Embryonic facial prominence (tissue), 1 donor: Measurements from ENCODE around the gene PPP1R1A.

ENCODE experiments used
- DNase-seq: peaks from one replicate; pipeline ENCODE4 v3.0.0-alpha.2; 2016; ENCODE audit errors: extremely low spot score

PPP1R1A gene

GRCh38 chr12:54603173-54603814, 14.8 kb upstream of the PPP1R1A start:
- peak; percentile 37 for DNase-seq

- DNase-seq, result no peak
These were observed 14.2 kb upstream of the PPP1R1A start for GRCh38 chr12:54602661-54603060.

- no peak for DNase-seq
These were observed 13.4 kb upstream of the PPP1R1A start for GRCh38 chr12:54601841-54602240.

- no peak for DNase-seq
These were observed 10.5 kb upstream of the PPP1R1A start for GRCh38 chr12:54598970-54599369.

DNA sequence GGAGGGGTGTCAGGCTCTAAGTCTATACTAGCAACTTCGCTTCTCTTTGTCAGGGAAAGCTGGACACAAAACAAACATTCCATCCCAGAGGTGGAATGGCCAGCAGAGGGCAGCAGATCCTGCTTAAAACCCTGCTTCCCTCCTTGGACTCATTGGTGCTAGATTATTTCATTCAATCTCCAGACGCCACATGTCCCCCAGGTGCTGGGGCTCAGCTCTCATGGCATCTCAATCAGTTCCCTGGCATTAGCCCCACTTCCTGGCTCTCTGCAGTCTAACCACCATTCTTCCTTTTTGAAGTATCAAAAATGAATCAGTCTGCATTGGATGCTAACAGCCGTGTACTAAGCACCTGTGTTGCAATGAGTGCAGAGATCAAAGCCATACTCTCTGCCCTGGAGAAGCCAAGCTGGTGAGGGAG, 8.1 kb upstream of the PPP1R1A start:
- DNase-seq, result no peak

- DNase-seq, result no peak
These were observed 7.0 kb upstream of the PPP1R1A start for GRCh38 chr12:54595471-54595870.

DNA sequence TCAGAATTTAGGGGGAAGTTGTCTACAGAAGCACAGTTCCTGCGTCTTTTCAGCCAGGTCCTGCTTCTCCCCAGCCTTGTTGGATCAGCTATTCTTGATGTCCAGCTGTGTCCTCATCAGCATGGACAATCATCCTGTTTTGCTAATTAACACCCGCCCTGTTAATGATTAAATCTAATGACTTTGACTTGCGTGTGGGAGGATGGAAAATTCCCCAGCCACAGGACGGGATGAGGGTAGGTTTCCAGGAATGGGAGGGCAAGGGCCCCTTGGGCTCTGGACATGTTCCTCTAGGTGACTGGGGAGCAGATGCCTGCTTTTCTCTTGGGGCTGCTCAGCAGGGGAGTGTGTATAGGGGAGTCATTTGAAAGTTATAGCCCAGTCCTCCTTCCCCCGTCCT, 5.3 kb upstream of the PPP1R1A start:
- DNase-seq, result no peak

DNA sequence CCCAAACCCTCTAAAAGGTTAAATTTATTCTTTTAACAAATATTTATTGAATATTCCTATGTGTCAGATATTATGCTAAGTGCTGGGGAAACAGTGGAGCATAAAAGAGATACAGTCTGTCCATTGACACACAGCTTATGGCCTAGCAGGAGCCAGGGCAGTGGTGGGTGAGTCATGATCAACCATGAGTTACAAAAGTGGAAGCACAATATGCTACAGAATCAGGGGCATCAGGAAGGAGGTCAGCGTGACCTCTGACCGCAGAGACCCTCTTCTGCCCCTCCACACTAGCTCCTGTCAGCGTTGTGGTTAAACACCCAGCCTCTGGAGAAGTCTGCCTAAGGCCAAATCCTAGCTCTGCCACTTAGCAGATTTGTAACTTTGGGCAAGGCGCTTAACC, 4.7 kb upstream of the PPP1R1A start:
- DNase-seq, result no peak

GRCh38 chr12:54592316-54592715, 3.9 kb upstream of the PPP1R1A start:
- no peak for DNase-seq

GRCh38 chr12:54590978-54591591, 2.6 kb upstream of the PPP1R1A start:
- DNase-seq, result no peak

DNA sequence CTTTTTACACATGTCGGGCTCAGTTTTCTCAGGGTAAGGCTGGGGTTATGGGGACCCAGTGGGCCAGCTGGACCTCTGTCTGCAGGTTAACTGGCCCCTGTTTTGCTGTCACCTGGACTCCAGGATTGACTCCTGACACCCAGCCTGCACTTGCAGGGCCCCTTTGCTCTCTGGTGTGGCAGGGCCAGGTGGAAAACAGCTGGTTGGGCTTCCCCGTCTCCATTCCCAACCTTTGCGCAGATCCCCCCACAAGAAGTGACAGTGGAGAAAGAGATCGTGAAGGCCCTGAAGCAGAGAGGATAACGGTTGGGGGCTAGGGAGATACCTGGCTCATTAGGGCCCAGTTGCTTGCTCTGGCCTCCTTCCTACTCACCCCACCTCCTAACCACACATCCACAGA, 1.5 kb upstream of the PPP1R1A start:
- no peak for DNase-seq

DNA sequence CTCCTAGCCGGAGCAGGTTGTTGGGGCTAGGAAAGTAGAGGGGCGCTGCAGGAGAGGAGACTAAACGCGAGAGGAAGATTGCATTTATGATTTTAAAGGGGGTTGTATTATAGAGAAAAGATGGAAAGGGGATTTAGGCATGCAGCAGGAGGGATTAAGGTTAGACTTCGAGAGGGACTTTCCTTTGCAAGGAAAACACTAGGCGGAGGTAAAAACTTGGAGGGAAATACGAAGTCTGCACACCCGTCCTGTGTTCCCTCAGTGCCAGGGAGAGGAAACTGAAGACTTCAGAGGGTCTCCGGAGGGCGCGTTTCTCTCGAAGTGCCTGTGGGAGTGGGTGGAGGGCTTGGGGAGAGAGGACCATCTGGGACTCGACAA, 420 bp upstream of the PPP1R1A start:
- DNase-seq, result no peak

DNA sequence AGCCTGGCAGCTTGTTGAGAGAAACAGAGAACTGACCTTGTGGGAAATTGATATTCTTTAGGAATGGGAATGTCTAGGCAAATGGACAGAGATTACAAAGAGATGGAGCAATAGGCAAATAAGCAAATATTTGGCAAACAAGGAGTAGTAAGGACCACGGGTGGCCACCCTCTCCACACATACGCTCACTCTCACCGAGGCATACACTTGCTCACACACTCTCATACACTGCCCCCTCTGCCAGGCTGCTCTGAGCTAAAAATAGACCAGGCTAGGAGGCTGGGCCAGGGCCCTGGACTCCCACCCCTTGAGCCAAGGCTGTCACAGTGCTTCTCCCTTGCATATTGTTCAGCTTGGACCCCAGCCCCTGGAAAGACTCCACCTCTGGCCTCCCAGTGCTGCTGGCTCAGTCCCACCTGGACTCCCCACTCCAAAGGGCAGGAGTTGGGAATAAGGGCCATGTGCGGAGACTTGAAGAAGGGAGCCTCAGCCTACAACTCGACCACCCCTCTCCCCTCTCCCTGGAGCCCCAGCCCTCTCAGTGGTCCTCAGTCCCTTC, 1.1 kb downstream of the PPP1R1A start:
- no peak for DNase-seq

- DNase-seq, result no peak
These were observed 1.8 kb downstream of the PPP1R1A start for GRCh38 chr12:54586620-54587019.

GRCh38 chr12:54585243-54585642, 3.2 kb downstream of the PPP1R1A start:
- no peak for DNase-seq

DNA sequence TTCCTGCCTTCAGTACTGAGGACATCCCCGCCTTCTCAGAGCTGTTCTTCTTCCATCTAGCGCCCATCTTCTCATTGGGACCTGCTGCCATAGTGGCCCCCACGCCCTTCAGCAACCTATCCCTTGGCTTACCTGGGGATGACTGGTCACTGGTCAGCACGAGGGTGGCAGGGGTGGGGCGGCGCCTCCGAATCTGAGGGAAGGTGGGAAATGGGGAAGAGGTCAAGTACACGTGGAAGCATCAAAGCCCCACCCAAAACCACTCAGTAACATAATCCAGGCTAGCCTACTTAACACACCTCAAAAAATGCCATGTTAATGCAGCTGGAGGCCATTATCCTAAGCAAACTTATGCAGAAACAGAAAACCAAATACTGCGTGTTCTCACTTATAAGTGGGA, 4.3 kb downstream of the PPP1R1A start:
- DNase-seq, result no peak

DNA sequence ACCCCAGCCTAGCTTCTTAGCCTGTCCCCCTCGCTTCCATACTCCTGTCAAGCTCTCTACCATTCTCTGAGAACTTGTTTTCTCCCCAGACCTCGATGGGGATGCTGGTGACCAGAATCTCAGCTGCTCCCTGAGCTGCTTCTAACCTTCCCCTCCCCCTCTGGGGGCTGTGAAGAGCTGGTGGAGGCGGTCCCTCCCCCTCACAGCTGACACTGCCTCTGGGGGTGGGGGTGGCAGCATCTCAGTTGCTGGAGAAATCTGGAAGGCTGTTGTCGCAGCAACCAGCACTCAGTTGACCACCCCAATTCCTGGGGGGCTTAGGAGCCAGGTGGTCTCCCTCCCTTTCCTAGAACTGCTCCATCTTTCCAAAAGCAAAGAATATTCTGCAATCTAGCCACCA, 4.7 kb downstream of the PPP1R1A start:
- no peak for DNase-seq

DNA sequence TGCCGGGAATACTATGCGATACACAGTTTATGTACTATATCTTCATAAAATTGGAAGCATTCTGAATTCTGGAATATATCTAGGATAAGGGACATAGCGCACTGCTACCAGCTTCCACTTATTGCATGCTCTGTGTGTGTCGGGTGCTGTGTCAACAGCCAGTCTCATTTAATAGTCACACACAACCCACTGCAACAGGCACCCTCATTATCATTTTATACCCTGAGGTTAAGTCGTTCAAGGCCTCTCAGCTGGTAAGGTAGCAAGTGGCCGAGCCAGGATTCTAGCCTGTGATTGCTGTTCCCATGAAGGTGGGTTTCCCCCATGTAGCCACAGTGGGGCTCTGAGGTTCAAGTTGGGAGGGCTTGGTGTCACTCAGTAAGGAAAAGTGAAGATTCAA, 7.0 kb downstream of the PPP1R1A start:
- DNase-seq, result no peak

DNA sequence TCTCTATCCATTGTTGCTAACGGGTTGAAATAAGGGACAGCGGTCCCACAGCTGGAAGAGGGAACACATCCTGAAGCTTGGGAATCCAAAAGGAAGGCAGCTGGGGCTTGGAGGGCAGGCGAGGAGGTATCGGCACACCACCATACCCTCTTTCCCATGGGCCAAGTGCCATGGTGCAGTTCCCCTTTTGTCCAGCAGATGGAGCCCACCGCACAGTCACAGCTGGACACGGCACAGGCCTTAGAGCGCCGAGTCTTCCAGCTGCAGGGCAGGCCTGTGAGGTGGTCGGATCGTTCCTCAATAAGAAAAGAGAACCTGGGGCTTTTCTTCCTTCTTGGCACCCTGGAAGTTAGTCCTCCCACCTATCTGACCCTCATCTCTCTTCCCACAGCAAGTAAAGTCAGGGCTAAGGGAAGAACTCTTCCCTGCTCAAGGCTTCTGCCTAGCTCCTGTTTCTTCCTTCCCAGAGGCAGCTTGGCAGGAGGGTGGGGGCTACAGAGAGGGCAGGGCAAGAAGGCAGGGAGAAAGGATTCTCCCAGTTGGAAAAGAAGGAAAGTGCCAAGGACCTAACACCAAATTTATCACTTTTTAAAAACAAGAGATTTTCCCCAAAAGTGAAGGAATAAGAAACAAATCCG, 8.6 kb downstream of the PPP1R1A start:
- DNase-seq, result no peak

GRCh38 chr12:54579258-54579657, 9.2 kb downstream of the PPP1R1A start:
- no peak for DNase-seq

GRCh38 chr12:54578778-54579177, 9.7 kb downstream of the PPP1R1A start:
- DNase-seq, result no peak

DNA sequence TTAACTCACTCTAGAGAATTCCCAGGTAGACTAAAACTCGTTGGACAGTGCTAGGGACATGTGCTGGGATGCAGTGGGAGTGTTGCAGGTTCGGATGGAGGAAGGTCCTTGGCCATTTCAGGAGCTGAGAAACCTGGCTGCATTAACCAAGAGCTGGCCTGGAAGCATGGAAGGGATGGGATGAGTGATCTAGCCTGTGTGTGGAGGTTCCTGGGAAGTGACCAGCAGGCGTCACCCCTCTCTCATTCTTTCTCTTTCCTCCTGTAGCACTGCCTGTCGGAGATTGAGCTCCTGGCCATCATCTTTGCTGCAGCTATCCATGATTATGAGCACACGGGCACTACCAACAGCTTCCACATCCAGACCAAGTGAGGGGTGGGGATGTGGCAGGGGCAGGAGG, 15.6 kb downstream of the PPP1R1A start:
- DNase-seq, result no peak
